Panc1 (cell line): ENCODE data around the gene SLCO3A1.

Experiments
- CTCF ChIP-seq: fragments of 450-650 bp; IDR thresholded peaks from 2 replicates; pipeline ENCODE4 v1.5.1; 2017; ENCODE audit warnings: mild to moderate bottlenecking
- POLR2AphosphoS5 ChIP-seq: IDR thresholded peaks from 2 replicates; pipeline ENCODE4 v1.6.1; 2012; ENCODE audit warnings: mild to moderate bottlenecking, low read depth, low read length, moderate library complexity
- SIN3A ChIP-seq: IDR thresholded peaks from 2 replicates; pipeline ENCODE4 v1.6.1; 2012; ENCODE audit warnings: low read depth, mild to moderate bottlenecking, low read length, moderate library complexity, borderline replicate concordance; ENCODE audit not compliant: insufficient read depth

- no peak for TF ChIP-seq CTCF
- TF ChIP-seq POLR2AphosphoS5, result no peak
- no peak for TF ChIP-seq SIN3A
These were observed 12.9 kb downstream of the SLCO3A1 start for GRCh38 chr15:91866371-91866905.
